Activated CD8-positive, alpha-beta memory T cell treated with anti-CD3 and anti-CD28 coated beads for 4 hours (primary cell): ENCODE data around the gene MGAT1.

Source experiments
- DNase-seq, 2 donors: peaks; one replicate each; pipeline ENCODE4 v3.0.0-alpha.2; 2020; ENCODE audit warnings: low read depth in 2 of 2

MGAT1 gene

GRCh38 chr5:180824630-180825476 is 22.2 kb upstream of the MGAT1 start:
- DNase-seq, result no peak

DNA sequence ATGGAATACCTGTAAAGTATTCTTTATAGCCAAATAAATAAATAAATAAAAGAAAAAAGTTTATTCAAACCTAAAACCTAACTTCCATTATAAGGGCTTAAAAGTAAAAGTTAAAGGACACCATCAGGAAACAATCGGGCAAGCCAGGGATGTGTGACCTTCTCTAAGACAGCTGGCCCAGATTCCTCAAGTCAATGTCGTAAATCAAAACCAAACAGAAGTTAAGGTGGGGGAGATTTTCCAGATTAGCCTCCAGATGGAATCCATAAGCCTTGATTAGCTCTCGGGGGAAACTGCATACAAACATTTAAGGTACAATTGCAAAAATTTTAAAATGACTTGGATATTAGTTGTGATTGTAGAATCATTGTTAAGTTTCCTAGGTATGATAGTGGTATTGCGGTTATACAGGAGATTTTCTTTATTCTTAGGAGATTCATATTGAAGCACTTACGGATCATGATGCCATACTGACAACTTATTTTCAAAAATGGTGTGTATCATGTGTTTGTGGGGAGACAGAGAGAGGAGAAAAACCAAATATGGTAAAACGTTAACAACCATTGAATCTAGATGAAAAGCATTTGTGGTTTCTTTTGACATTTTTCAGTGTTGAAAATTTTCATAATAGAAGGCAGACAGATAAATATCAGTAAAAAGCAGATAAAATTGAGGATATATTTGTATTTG is 21.5 kb upstream of the MGAT1 start:
- no peak for DNase-seq

DNA sequence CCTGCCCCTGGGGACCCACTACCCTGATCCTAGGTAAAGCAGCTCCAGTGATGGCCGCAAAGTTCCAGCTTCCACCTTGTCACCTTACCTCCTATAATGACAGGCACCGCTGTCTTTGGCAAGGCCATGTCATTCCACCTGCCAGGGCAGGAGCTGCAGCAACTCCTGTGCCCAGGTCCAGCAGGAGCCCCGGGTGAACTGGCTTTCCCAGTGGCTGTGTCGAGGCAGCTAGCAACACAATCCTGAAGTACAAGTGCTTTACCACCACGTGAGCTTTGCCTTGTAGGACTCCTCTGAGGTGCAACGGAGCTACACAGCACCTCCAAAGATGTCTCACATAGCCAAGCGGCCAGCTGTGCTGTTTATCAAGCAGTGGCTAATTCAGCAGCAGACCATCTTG is 20.7 kb upstream of the MGAT1 start:
- DNase-seq, result no peak

GRCh38 chr5:180821538-180821937 is 18.9 kb upstream of the MGAT1 start:
- DNase-seq, result no peak

DNA sequence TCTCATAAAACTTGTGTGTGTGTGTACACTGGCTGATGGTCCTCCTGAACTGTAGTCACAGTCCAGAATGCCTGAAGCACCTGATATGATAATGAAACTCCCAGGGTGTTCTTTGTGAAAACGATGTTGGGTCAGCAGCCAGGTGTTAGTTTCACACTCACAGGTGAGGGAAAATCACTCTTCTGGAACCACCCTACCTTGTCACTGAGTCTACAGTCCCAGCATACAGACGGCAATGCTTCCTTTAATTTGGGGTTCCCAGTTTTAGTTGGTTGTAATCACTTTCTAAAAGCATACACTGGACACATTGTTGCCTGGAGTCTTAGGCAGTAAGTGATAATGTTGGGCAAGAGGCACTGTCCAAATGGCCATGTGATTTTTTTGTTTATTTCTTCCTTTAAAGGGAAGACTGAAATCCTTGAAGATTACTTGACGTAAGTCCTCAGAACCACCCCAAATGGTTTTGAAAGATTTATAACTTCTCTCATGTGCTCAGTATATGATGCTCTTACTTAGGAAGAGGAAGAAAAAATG is 18.2 kb upstream of the MGAT1 start:
- no peak for DNase-seq

DNA sequence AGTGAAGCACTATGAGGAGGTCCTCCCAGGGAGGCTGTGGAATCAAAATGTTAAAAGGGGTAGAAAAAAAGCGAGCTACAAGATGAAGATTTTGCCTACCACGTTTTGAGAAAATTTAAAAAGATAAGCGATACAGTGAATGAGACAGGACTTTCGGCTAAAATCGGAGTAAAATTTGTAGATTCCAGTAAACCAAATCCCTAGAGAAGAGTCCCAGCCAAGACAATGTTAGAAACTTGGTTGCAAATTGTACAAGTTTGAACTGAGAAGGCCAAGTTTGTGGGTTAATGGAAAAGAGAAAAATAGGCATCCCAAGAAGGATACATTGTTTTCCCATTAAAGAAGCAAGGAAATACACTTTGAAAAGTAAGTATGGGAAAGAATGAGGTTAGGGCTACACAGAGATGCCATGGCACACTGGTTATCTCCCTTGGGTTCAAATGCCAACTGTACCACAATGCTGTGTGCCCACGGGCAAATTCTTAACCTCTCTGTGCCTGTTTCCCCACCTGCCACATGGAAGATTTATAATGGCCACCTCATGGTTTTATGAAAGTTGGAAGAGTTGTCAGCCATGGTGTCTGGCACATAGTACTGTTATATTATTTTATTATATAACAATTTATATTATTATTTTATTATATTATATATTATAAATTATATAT is 16.2 kb upstream of the MGAT1 start:
- no peak for DNase-seq

- no peak for DNase-seq
Measured at GRCh38 chr5:180817893-180818674, 15.5 kb upstream of the MGAT1 start.

DNA sequence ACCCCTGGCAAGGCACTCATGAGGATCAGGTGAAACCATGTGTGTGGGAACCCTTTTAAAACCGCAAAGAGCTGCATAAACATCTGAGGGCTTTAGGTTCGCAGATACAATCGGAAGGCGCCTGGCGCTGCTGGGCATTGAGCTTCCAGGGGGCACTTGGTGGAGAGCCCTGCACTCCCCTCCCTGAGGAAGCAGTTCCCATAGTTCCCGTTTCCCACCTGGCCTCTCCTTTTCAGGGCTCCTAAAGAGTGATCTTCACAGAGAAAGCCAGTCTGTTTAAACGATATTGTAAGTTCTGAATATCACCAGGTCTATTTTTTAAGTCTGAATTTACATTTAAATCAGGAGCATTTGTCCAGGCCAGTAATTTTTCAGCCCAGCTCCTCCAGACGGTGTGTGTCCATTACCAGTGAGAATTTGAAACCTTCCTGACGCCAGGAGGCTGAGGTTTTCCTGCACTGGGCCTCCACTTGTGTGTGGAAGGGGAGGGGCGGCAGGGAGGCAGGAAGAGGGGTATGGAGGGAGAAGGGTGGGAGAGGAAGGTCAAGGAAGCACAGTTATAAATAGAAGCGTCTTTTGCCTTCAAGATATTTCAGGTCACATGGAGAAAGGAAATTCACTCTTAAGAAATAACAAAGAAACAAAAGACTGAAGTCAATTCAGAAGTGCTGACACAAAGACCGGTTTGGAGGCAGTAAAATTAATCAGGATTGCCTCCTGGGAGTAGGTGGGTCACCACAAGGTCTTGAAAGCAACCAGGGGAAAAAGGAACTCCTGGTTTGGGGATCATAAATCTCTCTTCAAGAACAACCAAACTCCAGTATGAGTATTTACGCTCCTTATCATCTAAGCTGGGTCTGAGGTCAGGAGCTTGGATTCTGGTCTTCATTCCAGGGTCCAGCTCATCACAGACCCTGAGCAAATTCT is 14.3 kb upstream of the MGAT1 start:
- DNase-seq, result no peak

- DNase-seq, result no peak
Measured at GRCh38 chr5:180815293-180815917, 12.8 kb upstream of the MGAT1 start.

GRCh38 chr5:180813420-180813819 is 10.8 kb upstream of the MGAT1 start:
- DNase-seq, result no peak

GRCh38 chr5:180811623-180812124 is 9.1 kb upstream of the MGAT1 start:
- no peak for DNase-seq

GRCh38 chr5:180810959-180811622 is 8.5 kb upstream of the MGAT1 start:
- no peak for DNase-seq

DNA sequence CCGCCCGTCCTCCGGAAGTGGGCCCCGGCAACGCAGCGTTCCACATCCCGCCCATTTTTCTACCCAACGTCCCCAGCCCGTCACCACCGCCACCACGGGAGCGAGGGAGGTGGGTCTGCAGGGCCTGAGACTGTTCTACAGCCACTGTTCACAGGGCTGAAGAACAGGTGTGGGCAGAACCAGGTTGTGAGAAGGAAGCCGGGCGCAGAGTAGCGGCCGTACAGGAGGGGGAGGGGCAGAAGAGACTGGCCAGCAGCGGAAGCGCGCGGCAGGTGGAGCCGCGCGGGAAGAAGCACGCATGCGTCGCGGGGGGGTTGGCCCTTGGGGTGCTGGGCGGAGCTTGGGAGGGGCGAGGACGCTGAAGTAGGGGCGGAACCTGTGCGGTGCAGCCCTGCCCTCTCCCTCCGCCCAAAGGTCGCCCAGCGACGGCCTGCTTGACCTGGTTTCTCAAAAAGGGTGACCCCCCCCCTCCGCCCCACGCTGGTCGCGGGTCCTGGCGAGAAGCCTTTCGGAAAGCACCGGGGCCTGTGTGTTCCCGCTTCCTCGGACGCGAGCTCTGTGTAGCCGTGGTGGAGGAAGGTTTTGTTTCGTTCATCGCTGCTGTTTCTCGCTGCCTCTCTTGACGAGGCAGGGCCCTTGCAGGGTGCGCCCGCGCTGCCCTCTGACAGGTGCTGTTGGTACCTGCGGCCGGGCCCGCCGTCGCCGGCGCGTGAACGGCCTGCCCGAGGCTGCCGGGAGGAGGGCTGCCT is 7.8 kb upstream of the MGAT1 start:
- DNase-seq, result peak; percentile 90 to 94

DNA sequence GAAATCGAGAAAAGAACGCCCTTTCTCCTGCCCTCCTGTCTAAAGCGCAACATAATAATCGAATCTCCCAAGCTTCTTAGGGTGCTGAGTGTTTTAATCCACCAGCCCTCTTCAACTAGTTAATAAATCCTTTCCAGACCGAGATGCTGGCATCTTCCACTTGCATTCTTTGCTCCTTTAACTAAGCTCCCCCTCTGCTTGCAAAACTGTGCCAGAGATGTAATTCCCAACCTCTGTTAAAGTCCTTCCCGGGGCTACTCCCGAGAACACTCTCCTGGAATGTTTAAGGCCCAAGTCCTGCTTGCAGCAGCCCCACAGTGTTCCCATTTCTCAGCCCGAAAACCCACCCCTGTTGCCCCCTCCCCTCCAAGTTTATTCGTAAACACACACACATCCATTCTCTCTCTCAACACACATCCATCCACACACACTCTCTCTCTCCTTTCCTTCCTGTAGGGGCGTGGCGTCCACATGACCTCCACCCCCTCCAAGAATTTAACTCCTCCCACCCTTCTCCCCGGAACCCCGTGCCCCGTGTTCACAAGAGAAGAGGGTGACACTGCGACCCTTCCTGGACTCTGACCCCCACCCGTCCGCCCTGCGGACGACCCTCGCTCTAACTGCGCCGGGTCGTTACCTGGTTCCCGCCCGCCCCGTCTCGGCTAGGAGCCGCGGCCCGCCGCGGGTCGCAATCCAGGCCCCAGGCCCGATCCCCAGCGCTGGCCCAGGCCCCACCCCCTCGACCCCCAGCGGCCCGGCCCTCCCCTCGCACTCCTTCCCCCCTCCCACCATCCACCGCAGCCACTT is 7.0 kb upstream of the MGAT1 start:
- DNase-seq, result peak; percentile 78 to 81

DNA sequence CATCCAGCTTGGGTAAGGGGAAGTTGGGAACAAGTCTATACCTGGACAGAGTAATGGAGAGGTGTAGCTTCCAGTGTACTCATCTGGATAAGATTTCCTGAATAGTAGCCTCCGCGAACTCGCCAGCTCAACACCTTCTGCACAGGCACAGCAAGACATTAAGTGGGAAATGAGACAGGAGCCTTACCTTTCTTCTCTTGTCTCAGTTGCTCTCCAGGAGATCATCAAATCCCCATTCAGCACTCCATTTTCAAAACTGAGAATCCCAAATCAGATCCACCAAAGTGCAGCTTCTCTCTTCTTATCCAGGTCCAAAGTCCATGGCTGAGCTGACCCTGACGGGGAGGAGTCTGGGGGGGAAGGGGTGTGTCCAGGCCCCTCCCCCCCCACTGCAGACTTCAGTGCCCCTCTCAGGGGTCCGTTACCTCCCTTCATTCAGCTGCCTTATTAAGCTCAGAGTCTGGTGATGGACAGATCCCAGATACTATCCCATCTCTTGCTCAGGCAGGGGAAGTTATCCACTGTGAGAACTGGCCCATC is 5.9 kb upstream of the MGAT1 start:
- no peak for DNase-seq

DNA sequence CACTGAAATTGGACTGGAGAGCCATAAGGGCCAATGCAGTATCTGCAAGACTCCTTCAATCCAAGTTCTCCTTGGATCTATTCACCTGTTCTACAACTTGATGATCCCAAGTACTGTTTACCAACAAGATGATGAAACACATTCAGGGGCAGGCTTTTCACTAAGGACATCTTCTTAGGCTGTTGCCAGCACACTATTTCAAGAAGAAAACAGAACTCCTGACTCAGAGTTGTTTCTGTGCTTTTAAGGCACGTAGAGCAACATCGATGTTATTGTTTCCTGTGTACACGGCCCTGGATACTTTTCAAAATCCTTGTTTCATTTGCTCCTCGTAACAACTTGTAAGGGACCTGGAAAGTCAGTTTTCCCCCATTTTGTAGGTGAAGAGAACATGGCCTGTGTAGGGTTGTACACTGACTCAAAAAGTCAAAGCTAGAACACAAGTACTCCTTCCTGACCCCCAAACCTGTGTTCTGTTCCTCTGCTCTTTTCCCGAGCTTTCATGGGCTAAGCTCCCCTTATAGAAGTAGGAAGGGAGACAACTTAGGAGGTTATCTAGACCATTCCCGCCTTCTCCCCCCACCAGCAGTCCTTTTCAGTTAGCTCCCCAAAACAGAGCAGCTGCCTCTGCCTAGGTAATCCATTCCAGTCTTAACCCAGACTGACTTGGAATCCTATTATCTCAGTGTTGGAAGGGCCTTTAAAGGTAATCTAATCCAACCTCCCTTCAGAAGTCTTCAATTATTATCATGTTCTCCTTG is 5.2 kb upstream of the MGAT1 start:
- no peak for DNase-seq

- no peak for DNase-seq
Measured at GRCh38 chr5:180807046-180807445, 4.4 kb upstream of the MGAT1 start.
